GM21360 (cell line): ENCODE results near the gene TEX261.

ENCODE experiments used
- ATAC-seq: cut with Tn5 transposase; IDR thresholded peaks from one replicate; pipeline ENCODE4 v1.9.1; 2021; ENCODE audit warnings: mild to moderate bottlenecking, moderate library complexity; ENCODE audit not compliant: unreplicated experiment

Gene TEX261

DNA sequence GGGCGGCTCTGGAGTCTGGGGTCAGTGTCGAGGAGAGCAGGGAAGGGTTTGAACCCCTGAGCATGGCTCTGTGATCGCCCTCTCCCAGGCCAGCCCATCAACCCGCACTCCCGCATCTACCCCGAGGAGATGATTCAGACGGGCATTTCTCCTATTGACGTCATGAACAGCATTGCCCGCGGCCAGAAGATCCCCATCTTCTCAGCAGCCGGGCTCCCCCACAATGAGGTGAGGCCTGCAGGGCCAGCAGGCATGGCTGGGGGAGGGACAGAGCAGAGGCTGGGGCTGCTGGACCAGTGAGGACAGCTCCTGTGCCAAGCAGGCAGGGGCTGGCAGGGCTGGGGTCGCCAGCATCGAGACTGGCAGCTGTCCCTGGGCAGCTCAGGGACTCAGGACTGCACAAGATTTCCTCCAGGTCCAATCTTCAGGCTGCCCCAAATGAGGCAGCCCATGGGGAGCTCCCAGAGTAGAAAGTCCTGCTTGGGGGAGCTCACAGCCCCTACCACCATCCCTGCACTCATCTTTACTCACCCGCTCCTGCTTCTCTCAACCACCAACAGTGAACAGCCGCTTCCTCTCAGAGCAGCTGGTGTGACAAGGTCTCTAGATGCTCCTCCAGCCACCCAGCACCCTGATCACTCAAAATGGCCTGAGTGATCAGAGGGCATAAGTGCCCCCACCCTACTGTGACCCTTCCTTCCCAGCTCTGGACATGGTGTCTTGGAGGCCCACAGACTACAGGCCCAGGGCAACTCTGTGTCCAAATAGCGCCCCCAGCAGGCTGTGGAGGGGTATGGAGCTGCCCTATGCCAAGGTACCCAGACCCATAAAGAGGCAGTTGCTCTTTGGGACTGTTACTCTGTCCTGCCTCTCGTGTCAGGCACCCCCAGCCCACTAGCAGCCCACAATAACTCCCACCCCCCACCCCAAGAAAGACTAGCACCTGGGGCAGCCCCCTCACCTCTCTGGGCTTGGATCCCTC, 34.5 kb downstream of the TEX261 start:
- ATAC-seq = no peak

DNA sequence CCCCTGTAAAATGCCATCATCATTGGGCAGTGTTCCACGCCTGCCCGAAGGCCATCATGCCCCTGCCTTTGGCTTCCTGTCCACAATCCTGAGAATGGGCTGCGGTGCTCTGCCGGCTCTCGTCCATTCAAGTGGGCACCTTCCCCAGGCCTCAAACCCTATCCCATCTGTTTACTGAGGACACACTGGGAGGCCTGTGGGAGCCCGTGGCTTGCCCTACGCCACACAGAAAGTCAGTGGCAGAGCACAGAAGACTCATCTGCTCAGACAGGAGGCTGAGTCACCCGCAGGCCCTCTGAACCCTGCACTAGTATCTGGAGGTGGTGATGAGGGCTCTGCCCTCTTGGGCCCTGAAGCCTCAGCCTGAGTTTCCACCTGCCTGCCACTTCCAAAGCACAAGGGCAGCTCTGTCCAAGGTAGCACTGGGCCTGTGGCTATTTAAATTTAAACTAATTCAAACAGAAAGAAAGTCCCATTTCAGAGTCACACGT, 35.4 kb downstream of the TEX261 start:
- no peak for ATAC-seq

GRCh38 chr2:70958759-70959158, 35.9 kb downstream of the TEX261 start:
- no peak for ATAC-seq

DNA sequence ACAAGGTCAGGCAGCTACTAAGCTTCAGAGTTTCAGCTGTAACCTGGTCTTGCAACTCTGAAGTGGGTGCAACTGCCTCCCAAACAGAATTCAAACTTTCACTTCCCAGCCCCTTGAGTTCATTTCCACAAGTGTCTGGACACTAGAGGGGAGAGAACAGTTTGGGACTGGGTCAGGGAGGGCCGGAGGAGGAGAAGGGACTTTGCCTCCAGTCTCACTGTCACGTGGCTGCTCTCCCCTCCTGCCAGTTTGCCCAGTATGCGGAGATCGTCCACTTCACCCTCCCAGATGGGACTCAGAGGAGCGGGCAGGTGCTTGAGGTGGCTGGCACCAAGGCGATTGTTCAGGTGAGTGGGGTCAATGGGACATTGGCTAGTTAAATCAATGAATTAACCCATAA, 36.9 kb downstream of the TEX261 start:
- no peak for ATAC-seq

DNA sequence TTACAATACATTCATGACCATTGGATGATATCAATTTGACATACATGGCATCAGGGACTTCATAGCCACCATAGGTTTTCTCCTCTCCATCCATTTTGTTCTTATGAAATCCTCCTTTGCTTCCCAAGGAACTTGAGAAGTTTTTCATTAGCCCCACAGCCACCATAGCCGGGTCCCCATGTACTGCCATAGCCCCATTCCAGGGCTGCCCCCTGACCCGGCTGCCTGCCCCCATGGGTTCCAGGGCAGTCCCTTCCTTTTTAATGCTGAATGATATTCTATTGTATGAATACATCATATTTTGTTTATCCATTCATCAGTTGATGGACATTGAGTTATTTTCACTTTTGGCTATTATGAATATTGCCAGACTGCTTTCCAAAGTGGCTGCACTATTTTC, 38.5 kb downstream of the TEX261 start:
- ATAC-seq = no peak

- ATAC-seq = no peak
Measured at GRCh38 chr2:70954886-70955285, 39.8 kb downstream of the TEX261 start.

DNA sequence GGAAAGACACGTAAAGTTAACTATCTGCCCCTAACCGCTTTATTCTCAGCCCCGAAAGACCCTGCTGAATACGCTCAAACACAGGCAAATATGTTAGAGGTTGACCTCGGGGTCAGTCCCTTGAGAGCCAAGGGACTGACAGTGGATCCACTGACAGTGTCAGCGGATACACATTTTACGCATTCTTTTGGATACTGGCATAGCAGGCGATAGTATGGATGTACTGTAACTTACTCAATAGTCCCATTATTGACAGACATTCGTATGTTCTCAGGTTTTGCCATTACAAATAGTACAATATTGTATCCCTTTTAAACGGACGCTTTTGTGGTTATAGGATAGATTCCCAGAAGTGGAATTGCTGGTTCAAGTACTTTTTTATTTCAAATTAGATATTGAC, 45.6 kb downstream of the TEX261 start:
- no peak for ATAC-seq

GRCh38 chr2:70948337-70949003, 46.2 kb downstream of the TEX261 start:
- ATAC-seq = peak; percentile 72

DNA sequence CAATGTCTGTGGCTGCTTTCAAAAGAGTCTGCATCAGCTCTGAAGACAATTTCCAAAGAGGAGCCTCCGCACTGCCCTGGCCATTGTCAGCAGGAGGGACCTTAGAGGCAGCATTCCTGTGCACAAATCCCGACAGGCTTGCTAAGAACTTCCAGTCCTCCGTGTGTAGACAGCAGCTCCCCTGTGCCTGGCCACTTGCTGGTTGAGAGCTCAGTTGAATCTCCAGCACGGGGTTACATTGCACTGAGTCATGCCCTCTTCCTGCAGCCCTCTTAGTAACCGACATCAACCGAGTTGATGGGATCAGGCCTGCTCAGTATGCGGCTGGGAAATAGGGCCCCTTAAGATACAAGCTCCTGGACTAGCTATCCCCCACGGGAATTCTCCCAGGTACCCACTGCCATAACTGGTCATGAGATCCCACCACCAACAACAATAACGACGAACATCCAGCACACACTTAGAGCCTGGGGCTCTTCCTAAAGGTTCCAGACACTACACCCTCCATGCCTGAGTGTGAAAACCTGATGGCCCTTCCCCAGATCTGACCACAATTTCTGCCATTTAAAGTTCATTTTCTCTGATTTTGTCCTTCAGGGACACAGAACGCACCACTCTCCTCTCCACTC, 47.0 kb downstream of the TEX261 start:
- ATAC-seq = no peak

DNA sequence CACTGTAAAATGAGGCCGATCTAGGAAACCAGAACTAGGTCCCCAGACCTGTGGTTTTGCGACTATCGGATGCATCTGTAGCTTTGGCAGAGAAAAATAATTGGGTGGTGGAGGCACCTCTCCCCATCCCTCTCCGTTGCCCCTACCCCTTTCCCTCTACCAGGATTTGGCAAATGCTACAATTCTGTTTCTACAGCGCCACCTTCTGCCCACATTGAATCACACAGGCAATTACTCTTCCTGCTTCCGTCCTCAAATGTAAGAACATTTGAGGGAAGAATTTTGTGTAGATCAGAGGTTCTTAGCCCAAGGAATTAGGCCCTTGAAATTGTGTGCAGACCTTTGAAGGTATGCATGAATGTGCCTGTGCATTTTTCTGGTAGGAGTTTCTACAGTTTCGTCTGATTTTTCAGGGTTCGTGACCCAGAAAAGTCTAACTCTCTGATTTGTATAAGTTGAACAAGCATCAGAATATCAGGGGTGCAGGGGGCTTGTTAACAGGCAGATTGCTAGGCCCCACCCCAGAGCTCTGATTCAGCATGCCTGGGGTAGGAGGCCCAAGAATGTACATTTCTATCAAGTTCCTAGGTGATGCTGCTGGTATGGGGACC, 47.7 kb downstream of the TEX261 start:
- no peak for ATAC-seq

- ATAC-seq = no peak
Measured at GRCh38 chr2:70944111-70944690, 50.5 kb downstream of the TEX261 start.

DNA sequence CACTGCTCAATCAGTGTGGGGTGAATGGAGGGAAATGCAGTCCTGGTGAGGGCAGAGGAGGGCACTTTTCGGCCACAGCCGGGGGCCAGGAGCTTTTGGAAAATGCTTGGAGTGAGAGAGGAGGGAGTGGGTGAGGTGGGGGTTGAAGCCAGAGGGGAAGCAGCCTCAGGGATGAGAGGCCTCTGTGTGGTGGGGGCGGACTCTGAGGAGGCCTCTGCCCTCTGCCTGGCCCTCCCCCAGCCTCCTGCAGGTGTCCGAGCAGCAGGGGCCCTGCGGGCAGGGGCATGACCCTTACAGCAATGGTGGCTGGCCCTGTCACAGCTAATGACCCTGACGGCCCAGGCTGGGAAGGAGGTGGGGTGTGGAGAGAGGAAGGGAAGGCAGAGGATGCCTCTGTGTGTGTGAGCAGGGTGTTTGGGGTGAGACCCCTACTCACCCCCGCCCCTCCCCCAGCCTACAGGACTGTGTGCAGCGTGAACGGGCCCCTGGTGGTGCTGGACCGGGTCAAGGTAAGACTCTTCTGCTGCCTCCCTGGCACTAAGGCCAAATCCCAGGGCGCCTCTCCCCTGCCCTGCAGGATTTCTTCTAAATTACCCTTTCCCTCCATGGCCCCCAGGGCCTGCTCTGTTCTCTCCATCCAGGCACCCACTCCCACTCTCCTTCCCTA, 51.3 kb downstream of the TEX261 start:
- no peak for ATAC-seq

GRCh38 chr2:70942396-70943204, 52.1 kb downstream of the TEX261 start:
- no peak for ATAC-seq

DNA sequence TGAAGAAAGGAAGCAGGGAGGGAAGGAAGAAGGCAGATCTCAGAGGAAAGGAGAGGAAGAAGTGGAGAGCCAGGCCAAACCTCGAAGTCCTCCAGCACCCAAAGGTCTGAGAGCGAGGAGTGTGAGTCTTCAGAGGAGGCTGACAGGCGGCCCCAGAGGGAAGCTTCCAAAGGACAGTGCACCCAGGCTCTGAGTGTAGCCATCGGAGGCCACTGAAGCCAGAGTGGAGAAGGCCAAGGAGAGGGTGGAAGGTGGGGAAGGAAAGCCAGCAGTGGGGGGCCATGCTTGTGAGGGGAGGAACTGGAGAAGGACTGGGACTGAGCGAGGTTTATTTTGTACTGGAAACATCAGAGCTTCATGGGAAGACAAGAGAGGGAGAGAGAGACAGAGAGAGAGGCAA, 53.0 kb downstream of the TEX261 start:
- ATAC-seq = no peak

DNA sequence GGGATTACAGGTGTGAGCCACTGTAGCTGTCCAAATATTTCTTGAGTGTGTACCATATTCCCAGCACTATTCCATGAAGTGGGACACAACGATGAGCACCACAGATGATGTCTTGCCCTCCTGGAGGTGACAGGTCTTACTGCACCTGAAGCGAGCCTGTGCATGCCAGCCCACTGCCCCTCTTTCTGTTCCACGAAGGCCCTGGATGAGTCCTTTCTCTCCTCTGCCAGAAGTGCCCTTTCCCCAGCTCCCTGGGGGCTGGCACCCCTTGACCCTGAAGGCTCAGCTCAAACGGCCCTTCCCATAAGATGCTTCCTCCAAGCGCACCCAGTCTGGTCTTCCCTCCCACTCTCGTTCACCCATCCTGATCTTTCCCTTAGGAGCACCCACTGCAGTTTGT, 53.5 kb downstream of the TEX261 start:
- ATAC-seq = no peak

DNA sequence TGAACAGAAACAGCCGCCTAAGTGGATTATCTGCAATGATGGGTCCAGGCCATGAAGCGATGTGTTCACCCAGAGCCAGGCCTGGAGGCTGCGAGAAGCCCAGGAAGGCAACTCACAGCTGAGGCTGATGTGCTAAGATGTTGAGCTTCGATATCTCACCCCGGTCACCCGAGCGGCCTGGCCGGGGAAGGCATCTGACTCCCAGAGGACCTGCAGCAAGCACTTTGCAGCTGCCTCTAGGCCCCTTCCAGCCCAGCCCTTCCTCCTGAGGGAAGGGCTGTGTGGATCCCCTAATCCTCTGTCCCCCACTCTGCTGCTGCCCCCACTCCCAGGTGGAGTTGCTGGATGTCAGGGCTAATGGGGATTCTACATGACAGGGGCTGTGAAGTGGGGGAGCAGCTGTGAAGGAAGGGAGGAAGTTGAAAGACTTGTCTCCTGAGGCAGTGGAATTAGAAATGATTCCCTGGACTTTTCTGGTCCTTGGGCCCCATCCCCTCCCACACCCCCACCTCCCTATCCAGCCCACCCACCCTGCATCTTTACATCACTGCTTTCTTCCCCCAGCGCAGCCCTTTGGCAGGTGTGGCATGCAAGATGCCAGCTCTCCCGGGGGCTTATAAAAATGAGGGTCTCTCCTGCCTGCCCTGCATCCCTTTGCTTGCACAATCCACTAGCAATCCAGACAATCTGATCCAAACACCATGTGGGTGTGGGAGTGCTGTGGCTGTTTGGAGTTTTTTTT, 54.7 kb downstream of the TEX261 start:
- no peak for ATAC-seq

GRCh38 chr2:70939001-70939838, 55.5 kb downstream of the TEX261 start:
- ATAC-seq = no peak

- no peak for ATAC-seq
Measured at GRCh38 chr2:70938586-70938950, 56.1 kb downstream of the TEX261 start.
